Activated effector memory CD4-positive, alpha-beta T cell treated with anti-CD3 and anti-CD28 coated beads, Interleukin-2, amount 50 U/mL, for 16 hours (primary cell): ENCODE data around the gene MDH1.
"Not testable (repeated sequence)": the region's sequence is repeated elsewhere in the genome, so short reads cannot be mapped to it uniquely, and the experiment has no call there.

Source experiments
- DNase-seq: peaks from one replicate; pipeline ENCODE4 v3.0.0-alpha.2; 2020

MDH1 gene

GRCh38 chr2:63588385-63589147 lies at the start of gene MDH1, which contains the start of gene WDPCP:
Gene MDH1, plus strand, starts transcription at chr2:63588963. Its CDS starts 81 bp downstream, at chr2:63589044.
Gene WDPCP, minus strand, starts transcription at chr2:63588477. Its CDS starts 206 bp downstream, at chr2:63588271.
- peak; percentile 98 for DNase-seq

GRCh38 chr2:63539416-63540162 lies 49.2 kb upstream of the MDH1 start:
- DNase-seq: no peak

- no peak for DNase-seq
These were observed 44.6 kb upstream of the MDH1 start for GRCh38 chr2:63544017-63544627.

DNA sequence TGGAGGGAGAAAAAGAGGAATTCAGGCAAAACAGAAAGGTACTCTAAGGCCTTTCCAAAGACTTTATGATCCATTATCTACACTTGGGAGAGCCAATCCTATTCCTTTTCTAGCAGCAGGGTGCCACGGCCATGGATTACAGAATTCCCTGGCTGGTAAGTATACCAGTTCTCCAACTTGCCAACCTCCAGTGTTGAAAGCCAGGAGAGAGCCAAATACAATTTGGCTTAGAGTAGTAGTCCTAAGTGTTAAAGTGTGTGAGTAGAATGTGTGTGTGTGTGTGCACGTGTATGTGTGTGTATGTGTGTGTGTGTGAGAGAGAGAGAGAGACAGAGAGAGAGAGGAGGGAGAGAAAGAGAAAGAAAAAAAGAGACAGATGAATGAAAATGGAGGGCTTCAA lies 43.7 kb upstream of the MDH1 start:
- no peak for DNase-seq

- DNase-seq: no peak
These were observed 35.7 kb upstream of the MDH1 start for GRCh38 chr2:63553049-63553448.

DNA sequence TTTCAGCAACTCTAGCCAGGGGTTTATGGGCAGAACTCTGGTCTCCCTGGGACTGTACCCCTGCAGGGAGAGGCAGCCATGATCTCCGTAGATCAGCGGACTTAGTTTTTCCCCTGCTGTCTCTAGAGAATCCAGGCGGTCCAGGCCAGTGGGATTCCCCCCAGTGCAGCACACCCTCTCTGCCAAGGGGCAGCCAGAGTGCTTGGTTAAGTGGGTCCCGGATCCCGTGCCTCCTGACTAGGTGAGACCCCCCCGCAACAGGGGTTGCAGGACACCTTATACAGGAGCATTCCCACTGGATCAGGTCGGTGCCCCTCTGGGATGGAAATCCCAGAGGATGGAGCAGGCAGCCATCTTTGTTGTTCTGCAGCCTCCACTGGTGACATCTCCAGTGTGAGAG lies 33.5 kb upstream of the MDH1 start:
- no peak for DNase-seq

GRCh38 chr2:63555931-63556330 lies 32.8 kb upstream of the MDH1 start:
- DNase-seq: no peak

DNA sequence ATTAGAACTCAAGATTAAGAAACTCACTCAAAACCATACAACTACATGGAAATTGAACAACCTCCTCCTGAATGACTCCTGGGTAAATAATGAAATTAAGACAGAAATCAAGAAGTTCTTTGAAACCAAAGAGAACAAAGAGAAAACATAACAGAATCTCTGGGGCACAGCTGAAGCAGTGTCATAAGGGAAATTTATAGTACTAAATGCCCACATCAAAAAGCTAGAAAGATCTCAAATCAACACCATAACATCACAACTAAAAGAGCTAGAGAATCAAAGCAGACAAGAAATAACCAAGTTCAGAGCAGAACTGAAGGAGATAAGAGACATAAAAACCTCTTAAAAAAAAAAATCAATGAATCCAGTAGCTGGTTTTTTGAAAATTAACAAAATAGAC lies 30.9 kb upstream of the MDH1 start:
- DNase-seq: not testable (repeated sequence)

- DNase-seq: not testable (repeated sequence)
These were observed 29.8 kb upstream of the MDH1 start for GRCh38 chr2:63558922-63559321.

DNA sequence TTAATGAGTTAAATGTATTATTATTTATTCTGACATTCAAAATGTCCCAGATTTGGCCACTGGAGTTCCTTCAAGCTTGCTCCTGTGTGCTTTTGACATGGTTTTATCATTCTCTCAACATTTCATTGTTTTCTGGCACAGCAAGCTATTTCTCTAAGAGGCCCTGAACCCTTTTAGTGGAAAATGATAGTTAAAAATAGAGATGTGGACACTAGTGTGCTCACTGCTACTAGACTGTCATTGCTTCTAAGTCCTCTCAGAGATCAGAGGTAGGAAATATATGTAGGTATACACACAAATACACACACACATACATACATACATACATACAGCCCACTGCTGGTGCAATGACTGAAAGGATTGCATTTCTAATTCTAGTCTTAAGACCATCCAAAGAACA lies 26.0 kb upstream of the MDH1 start:
- no peak for DNase-seq

DNA sequence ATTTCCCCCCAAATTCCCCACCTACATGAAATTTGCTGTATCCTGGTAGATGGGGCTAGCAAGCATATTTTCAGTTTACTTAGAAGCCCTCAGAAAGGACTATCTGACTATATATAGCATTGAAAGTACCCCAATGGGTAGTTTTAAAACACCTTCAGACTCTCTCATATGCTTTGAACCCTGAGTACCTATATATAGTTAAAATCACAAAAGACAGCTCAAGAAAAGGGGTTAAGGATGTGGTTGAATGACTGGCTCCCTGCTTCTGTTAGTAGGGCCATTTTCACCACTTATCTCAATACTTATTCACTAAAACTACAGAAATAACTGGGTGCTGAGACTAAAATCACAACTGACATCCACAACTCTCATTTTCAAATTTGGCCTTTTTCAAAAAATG lies 19.0 kb upstream of the MDH1 start:
- no peak for DNase-seq

DNA sequence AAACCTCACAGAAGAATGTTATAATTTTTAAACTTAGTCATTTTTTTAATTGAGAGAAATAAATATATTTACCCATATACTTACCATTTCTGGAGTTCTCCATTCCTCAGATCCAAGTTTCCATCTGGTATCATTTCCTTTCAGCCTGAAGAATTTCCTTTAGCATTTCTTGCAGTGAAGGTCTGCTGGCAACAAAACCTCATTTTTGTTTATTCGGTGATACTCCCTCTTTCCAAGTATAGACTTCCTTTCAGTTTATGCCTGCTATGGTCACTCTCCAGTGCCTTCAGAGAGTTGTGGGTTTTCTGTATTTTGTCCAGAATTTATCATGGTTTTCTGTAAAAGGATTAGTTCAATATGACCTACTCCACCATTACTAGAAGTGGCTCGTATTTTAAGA lies 17.5 kb upstream of the MDH1 start:
- no peak for DNase-seq

- no peak for DNase-seq
These were observed 16.8 kb upstream of the MDH1 start for GRCh38 chr2:63572001-63572400.

DNA sequence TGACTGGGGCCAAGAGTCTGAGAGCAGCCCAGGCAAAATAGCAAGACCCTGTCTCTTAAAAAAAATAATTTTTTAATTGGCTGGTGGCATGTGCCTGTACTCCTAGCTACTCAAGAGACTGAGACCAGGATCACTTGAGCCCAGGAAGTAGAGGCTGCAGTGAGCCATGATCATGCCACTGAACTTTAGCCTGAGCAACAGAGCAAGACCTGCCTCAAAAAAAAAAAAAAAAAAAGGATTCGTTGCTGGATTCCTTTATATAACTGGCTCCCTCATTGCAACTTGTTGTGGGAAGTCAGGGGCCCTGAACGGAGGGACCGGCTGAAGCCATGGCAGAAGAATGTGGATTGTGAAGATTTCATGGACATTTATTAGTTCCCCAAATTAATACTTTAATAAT lies 15.7 kb upstream of the MDH1 start:
- not testable (repeated sequence) for DNase-seq

- not testable (repeated sequence) for DNase-seq
These were observed 14.9 kb upstream of the MDH1 start for GRCh38 chr2:63573726-63574345.

DNA sequence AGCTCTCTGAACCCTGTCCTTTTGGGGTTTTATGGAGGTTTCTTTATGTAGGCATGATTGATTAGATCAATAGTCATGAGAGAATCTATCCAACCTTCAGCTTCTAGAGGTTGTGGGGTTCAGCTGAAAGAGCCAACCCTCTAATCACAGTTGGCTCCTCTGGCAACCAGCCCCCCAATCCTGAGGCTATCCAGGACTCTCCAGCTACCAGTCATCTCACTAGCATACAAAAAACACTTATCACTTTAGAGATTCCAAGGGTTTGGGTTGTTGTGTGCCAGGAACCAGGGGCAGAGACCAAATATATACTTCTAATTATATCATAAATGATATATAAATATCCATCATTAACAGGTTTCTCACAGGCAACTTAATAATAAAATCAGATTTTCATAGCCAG lies 12.2 kb upstream of the MDH1 start:
- DNase-seq: no peak

DNA sequence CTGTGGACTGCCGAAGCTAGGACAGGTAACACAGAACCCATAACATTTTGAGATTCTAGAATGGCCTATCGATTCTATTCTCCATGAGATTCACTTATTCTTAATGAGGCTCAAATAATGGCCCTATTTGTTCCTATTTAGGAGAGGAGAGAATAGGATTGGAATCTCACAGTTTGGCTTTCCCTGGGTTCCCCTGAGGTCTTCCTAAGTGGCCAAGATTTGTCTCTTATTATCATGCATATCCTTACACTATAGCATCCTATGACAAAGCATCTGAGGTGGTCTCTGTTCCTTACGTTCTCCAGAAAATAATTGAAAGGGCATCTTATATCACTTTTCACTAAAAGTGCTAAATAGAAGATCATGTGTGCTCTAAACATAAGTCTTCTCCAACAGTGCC lies 10.0 kb upstream of the MDH1 start:
- DNase-seq: no peak

GRCh38 chr2:63580651-63581297 lies 8.0 kb upstream of the MDH1 start:
- no peak for DNase-seq

DNA sequence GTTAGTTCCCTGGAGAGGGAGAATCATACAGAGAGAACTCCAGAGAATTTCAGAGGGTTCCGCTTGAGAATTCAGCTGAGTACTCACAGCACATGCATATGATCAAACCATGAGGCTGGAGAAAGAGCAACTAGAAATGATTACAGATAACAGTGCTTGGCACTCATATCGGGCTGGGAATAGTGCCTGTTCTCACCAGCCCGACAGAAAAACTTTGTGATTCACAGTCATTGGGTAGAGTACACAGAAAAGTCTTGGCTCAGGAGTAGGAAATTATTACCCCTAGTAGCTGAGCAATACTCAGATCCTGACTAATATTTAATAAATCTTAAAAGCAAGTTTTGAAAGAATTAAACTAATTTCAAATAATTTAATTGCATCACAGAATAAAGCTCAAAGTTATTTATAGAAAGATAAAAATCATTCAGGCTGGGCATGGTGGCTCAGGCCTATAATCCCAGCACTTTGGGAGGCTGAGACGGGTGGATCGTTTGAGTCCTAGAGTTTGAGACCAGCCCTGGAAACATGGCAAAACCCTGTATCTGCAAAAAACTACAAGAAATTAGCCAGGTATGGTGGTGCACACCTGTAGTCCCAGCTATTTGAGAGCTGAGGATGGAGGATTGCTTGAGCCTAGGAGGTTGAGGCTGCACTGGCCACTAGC lies 7.3 kb upstream of the MDH1 start:
- no peak for DNase-seq

DNA sequence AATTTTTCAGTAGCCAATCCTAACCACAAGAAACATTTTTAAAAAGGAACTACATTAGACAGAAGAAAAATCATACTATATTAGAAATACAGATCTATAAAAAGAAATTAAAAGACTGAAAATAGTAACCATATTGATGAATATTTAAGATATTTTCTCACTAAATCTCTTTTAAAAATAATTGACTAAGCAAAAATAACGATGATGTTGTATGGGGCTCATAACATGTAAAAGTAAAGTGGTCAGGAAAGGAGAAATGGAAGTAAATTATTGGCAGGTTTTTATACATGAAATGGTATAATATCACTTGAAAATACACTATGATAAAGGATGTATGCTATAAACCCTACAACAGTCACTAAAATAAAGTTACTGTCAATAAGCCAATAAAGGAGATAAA lies 5.9 kb upstream of the MDH1 start:
- no peak for DNase-seq

GRCh38 chr2:63587814-63588384 lies 864 bp upstream of the MDH1 start:
- no peak for DNase-seq
